GM13976 (cell line): ENCODE results near the gene TPBGL.

Experiments
- DNase-seq: peaks from one replicate; pipeline ENCODE4 v3.0.0; 2012; ENCODE audit warnings: low spot score
- CTCF ChIP-seq: IDR thresholded peaks from 2 replicates; pipeline ENCODE4 v1.5.1; 2012; ENCODE audit warnings: borderline replicate concordance, mild to moderate bottlenecking; ENCODE audit not compliant: insufficient read depth; ENCODE audit errors: extremely low read depth, missing control alignments, control extremely low read depth
- in situ Hi-C: fragments of 300-500 bp; cut with MboI; formaldehyde crosslinking; loops from one replicate; pipeline ENCODE4 v1.12.0; 2022; ENCODE audit warnings: low sequenced_read_pairs, mixed read lengths, inconsistent platforms; ENCODE audit not compliant: unreplicated experiment

TPBGL gene

DNA sequence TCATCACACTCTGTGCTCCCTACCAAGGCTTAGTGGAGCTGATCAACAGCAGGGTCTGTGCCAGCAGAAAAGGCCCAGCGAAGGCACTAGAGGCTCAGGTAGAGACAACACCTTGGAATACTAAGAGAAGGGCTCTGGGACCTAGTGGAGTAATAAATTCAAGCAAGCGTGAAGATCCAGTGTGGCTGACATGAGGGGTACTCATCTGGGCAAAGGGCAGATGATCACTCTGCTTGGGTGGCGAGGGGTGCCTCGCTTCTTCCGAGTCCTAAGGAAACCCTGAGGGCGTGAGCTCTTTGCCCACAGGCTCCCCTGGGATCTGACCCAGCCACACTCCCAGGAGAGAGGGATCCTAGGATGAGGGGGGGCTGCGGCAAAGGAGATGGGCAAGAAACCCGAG is 3.5 kb upstream of the TPBGL start:
- no peak for TF ChIP-seq CTCF
- in situ Hi-C loops = no loop called here
- DNase-seq = no peak

DNA sequence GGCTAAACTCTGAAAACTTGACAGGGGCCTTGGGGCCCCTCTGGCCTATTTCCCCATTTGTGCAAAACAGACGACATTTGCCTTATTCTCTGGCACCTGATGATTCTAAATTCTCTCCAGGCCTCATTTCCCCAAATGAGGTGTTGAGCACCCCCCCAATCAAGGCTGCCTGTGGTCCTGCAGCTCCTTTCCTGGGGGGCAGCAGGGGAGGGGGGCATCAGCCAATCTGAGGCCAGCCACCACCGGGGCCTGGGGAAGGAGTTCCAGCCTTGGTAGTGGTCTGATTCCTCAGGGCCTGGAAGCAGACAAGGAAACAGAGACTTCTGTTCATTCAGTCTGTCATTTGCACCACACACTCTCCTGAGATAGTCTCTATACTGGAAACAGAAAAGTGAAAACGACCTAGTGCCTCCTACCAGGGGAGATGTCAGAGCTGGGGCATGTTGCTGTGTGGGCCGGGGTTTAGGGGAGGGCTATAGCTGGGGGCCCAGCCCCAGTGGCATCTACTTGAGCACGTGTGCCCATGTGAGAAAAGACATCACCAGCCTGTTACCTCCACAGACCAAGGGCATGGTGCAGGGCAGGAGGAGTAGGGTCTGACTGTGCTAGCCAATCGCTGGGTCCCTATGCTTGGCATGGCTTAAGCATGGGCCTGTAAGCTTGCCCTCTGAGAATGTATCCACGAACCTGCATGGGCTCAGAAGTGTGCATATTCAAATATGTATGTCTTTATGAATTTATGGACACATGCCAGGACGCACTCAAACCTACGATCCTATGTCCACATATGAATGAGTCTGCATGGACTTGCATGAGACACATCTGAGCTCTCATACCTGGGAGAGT is 1.8 kb upstream of the TPBGL start:
- no peak for TF ChIP-seq CTCF
- no peak for DNase-seq
- in situ Hi-C loops = no loop called here

DNA sequence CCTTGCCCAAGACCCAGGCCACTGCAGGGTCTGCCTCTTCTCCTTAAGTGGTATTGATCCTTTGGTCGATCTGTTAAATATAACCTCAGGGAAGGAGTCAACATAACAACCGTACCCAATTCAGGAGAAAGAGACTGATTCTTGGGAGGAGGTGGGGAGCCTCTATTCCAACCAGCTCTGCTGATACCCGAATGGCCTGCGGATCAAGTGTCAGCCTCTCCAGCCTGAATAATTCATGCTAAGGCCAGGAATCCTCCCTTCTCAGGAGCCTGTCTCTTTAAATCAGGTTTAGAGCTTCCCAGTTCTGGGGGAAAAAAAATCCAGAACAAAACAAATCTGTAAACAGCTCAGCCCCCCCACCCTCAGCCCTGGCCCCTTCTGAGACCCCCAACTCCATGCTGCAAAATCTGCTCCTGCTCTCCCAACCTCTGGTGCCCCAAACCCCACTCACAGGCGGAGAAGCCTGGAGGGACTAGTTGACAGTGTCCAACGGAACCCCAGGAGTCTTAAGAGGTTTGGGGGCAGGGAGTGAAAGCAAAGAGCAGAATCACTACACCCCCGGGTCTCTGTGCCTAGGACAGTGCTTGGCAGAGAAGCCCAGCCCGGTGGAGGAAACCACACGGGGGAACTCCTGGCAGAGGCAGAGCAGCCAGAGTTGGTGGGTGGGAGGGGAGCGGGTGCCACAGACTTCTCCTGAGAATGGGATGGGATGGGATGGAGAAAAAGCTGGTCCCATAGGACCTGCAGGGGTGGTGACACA is 863 bp upstream of the TPBGL start:
- in situ Hi-C loops = loop anchor here (10.0 kb wide), 1 partner anchor 215 kb away; no protein-coding TSS in a partner anchor
- no peak for TF ChIP-seq CTCF
- DNase-seq = no peak

- peak; percentile 100 for TF ChIP-seq CTCF
- peak; percentile 97 for DNase-seq
- in situ Hi-C loops = loop anchor here (10.0 kb wide), 1 partner anchor 216 kb away; no protein-coding TSS in a partner anchor
Observed at GRCh38 chr11:75241036-75241905, 697 bp downstream of the TPBGL start.

GRCh38 chr11:75241906-75242644 is 1.5 kb downstream of the TPBGL start:
- DNase-seq = no peak
- in situ Hi-C loops = loop anchor here (10.0 kb wide), 1 partner anchor 217 kb away; no protein-coding TSS in a partner anchor
- no peak for TF ChIP-seq CTCF
